Gastrocnemius medialis (tissue), 4 donors: ENCODE data around the gene SMCHD1.

Experiments
- CTCF ChIP-seq, 5 experiments: fragments of 450-650 bp in 3 of 5; fragments of 200-600 bp in 2 of 5; sonication (generic) in 2 of 5; IDR thresholded peaks in 4 of 5; conservative IDR thresholded peaks in 1 of 5; 1 replicate in 4 of 5; 2 replicates in 1 of 5; pipeline ENCODE4 v1.5.1; 2016 to 2019; ENCODE audit warnings: antibody characterized with exemption in 5 of 5, mild to moderate bottlenecking in 3 of 5, moderate library complexity in 3 of 5
- POLR2A ChIP-seq, 2 donors: fragments of 450-650 bp; IDR thresholded peaks; one replicate each; pipeline ENCODE4 v1.6.1; 2017; ENCODE audit warnings: antibody characterized with exemption in 2 of 2, mild to moderate bottlenecking in 2 of 2, moderate library complexity in 2 of 2

GRCh38 chr18:2672410-2672809 is 16.9 kb downstream of the SMCHD1 start:
- no peak for TF ChIP-seq CTCF (IDR thresholded peaks at IDR 0.05 in 4 of 5, conservative IDR thresholded peaks at IDR 0.05 in 1 of 5)
- TF ChIP-seq POLR2A (IDR thresholded peaks at IDR 0.05): no peak
